GM04503 (cell line): Measurements from ENCODE around the gene NR6A1.
A peak's percentile ranks its signal among the peaks of the same experiment; 100 is the strongest.
"Not testable (repeated sequence)": the region's sequence is repeated elsewhere in the genome, so short reads cannot be mapped to it uniquely, and the experiment has no call there.

Source experiments
- DNase-seq: peaks from one replicate; pipeline ENCODE4 v3.0.0-alpha.2; 2012; ENCODE audit warnings: low read depth

The NR6A1 gene

DNA sequence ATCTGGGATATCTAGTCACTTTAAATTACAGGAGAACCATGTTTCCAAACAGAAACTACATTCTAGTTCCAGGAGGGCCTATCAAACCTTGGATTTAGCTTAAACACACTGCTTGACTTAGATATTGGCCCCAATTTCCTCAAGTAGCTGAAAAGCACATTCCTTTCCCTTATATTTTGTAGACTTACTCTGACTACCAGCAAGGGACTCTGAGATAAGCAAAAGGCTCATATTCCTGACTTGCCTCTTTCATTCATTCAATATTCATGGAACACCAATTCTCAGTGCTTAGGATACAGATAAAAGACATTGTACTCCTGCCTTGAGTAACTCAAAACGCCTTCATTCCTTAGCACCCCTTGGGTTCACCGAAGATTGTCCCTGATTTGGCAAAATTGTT is 11.8 kb downstream of the NR6A1 start:
- DNase-seq, result no peak

DNA sequence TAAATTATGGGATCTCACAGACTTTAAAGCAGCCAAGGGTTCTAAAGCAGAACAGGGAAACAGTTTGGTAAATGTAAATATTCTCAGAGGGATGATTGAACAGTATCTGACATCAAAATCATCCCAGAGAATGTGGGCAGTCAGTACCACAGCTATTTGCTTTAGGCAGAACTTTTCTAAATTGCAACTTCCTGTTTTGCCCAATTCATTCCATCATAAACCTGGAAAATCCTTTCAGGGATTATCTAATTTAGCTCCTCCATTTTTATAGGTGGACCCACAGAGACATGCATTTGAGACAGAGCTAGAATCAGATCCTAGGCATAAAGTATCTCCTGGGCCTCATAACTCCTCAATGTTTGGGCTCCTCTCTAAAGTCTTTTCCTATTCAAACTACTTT is 12.4 kb downstream of the NR6A1 start:
- no peak for DNase-seq

DNA sequence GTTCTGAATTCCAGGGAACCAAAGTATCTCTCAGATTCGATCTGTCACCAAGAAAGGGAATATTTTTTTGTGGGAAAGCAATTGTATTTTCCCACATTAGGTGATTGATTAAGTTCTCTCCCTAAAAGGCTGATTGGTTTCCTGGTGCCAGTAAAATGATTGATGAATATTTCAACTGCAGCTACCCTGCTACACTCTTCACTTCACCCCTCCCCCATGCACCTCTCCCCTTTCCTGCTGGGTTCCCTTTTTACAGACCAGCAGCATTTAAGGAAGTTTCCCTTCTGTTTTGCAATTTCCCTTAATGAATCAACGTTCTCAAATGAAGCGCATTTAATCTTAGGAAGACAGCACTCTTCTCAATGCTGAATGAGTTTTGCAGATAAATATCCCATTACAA is 13.1 kb downstream of the NR6A1 start:
- DNase-seq, result no peak

DNA sequence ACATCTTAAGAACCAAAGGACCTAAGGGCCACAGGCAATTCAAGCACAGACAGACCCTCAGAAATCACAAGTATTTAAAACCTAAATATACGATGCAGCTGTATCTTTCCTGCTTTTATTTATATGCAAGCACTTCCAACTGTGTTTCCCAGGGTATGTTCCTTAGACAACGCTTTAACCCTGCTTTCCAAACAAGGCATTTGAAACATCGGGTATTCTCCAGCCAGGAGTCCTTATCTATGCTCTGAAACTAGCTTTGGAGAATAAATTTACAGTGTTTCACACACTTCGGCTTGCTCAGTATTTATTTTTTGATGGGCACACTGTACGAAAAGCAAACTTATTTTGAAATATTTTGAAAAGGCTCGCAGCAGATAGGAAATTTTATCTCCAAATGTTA is 13.5 kb downstream of the NR6A1 start:
- no peak for DNase-seq

DNA sequence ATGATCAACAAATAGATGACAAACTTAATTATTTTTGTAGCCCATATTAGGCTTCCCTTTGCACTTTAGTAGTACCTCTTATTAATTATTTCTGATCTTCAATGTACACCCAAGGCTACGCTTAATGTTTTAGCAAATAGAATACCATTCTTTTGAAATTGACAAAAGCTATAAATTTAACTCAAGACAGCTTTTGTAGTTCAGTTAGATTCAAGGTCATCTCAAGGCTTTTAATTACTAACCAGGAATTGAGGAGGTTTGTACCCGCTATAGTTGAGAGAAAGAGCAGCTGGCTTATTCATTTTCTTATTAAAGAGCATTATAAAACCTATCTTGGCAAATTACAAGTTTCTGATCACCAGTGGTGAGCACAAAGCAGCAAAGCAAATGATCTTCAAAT is 15.1 kb downstream of the NR6A1 start:
- DNase-seq, result no peak

DNA sequence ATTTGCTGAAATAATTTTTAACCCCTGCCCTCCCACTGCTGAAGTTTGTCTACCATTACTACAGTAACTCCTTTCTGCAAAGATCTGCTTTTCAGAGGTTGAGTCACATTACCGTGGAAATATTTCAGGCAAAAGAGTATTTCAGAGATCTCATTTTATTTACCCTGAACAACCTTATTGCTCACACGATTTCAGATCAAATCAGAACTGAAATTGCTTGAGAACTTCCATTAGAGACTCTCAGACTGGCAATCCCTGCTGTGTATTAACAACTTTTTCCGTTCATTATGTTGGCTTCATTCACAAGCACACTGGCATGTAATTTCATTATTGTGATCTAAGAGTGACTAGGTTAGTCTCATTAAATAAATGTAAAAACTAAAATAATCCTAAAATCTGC is 16.1 kb downstream of the NR6A1 start:
- no peak for DNase-seq

DNA sequence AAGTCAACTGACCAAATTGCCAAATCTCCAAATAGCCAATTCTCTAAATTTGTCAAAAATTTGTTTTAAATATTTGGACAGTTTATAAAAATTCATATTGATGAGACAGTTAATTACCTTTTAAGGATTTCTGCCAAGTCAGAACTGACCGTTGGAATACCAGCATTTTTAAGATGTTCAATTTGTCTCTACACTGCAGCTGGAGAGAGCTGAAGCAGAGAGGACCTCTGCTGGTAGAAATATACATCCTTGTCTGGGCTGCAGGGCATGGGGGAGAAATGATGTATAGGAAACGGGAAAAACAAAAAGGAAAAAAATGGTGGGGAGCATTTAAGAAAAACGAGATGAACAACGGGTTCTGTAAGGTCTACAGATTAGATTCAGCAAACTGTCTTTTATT is 16.8 kb downstream of the NR6A1 start:
- no peak for DNase-seq

DNA sequence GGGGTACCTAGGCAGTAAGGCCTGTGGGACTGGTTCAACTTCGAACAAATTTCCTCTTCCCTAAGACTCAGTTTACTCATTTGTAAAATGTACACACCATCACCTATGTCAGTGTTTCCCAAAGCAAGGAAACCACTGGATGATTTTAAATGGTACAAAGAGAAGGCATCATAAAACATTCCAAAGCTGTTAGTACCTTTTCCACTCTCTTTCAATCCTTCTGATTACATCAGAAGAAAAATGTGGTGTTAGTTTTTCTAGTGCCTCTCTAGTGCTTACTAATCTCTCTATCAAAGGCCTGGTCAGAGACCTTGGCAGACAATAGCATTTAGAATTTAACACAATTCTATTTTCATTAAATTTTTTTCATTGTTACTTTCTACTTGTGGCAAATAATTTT is 18.1 kb downstream of the NR6A1 start:
- no peak for DNase-seq

DNA sequence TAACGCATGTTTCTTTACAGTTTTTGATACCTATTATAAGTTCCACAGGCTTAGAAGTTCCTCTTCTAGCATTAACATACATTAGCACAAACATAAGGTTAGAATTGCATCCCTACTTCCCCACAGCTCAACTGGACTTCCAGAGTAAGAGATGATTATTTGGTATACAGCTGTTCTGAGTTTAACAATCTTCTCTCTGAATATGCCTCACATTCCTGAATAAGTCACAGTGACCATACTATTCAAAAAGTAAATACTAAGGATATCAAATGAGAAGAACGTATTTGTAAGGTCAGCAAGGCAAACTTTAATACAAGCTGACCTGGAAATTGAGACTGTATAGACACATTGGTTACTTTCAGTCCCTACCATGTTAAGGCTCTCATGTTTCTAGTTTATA is 21.3 kb downstream of the NR6A1 start:
- DNase-seq, result no peak

DNA sequence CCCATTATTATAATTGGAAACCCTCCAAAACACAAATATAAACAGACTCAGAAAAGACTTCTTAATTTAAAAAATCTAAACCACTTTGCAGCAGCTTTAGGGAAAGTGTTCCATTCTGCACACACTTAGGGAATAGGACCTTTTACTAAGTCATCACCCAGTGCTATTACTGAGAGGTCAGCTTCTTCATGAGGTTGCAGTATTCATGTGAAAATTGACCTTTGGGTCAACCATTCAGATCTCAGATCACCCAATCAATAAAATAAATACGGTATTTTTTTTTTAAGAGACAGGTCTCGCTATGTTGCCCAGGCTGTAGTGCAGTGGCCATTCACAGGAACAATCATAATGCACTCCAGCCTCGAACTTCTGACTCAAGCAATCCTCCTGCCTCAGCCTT is 21.8 kb downstream of the NR6A1 start:
- no peak for DNase-seq

DNA sequence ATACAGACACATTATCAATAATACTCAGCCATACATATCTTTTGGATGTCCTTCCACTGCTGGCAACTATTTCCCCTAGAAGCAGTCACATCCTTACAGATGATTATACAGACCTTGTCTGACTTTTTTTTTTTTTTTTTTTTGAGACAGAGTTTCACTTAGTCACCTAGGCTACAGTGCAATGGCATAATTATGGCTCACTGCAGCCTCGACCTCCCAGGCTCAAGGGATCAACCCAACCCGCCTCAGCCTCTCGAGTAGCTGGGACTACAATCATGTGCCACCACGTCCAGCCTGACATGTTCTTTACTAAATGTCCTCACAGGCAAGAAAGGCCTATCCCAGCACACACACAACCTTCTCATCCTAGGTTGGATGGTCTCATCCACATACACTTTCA is 24.0 kb downstream of the NR6A1 start:
- DNase-seq, result no peak

DNA sequence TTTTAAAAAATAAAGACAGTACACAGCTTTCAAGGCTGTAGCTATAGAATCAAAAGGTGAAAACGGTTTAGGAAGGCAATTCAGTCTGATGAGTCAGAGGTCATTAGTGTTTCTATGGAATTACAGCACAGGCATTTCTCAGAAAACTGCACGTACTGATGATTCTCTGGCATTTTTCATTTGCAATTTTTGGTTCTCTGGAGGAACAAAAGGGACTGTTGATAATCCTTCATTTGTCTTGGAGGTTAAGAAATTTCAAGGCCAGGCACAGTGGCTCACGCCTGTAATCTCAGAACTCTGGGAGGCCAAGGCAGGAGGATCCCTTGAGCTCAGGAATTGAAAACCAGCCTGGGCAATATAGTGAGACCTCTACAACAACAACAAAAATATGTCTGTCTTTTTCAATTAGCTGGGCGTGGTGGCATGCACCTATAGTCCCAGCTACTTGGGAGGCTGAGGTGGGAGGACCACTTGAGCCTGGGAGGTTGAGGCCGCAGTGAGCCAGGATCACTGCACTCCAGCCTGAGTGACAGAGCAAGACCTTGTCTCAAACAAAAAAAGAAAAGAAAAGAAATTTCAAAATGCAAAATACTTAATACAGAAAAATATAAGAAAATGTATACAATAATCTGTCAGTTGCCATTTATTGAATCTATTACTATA is 27.3 kb downstream of the NR6A1 start:
- DNase-seq, result no peak

DNA sequence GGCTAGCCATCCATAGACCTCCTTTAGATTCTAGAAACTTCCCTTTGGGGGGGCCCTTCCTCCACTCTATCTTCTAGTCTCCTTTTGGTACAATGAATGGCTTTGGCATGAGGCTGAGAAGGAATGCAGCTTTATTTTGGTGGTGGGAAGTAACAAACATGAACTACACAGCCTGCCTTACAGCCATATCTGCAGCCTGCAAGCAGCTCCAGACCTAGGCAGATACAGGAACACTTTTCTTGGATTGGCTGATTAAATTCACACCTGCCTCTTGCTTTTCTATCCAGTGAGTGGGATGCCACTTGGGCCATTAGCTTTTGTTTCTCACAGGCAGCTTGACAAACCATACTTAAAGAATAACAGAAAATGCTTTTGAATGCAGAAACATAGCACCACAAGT is 28.2 kb downstream of the NR6A1 start:
- no peak for DNase-seq

DNA sequence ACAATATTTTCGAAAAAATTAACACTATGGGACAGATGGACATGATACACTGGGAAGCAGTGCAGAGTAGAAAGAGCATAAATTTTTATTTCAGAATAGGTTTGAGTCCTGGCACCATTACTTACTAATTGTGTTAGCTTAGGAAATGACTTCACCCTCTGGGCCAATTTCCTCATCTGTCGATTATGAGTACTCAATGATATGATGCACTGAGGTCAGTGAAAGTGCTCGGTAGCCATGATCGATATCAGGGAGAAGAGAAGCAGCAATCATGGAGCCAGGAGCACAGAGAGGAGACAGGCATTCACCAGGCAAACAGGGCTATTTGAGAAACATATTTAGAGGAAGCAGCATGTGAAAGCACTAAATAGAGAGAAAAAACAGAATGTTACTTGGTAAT is 29.4 kb downstream of the NR6A1 start:
- no peak for DNase-seq

DNA sequence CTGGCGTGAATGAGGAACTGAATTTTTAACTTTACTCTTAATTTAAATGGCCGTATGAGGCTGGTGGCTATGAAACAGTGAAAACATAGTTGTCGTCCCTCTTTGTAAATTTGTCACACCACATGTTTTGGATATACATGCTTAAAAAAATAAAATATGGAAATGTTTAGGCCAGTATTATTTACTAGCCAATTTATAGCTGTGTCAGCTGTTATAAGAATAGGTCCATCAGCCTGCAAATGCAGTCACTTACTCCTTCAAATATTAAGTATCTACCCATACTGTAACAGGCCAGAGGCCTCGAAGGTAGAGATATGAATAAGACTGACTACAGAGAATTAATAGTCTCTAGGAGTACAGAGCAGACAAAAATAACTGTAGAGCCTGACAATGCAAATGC is 30.0 kb downstream of the NR6A1 start:
- no peak for DNase-seq

DNA sequence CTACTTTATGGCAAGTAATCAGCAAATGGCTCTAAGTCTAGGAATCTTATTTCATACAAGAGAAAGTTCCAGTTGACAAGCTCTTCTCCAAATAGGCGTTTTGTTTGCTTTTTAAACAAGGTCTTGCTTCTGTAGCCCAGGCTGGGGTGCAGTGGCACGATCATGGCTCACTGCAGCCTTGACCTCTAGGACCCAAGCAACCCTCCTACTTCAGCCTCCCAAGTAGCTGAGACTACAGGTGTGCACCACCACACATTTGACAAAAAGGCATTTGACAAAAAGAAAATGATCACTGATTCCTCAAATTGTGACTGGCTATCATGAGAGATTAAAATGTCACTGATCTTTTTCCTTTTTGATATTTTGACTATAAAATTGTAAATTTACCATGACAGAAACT is 31.8 kb downstream of the NR6A1 start:
- no peak for DNase-seq

DNA sequence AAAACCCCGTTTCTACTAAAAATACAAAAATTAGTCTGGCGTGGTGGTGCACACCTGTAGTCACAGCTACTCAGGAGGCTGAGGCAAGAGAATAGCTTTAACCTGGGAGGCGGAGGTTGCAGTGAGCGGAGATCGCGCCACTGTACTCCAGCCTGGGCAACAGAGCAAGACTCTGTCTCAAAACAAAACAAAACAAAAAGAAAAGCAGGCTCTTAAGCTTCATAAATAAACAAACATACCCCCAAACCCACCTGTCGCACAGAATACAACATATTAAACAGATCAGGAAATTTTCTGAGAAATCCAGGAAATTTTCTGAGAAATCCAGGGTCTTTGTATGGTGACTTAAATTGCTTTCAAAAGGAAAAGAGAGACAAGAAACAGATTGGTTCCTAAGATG is 33.0 kb downstream of the NR6A1 start:
- not testable (repeated sequence) for DNase-seq

DNA sequence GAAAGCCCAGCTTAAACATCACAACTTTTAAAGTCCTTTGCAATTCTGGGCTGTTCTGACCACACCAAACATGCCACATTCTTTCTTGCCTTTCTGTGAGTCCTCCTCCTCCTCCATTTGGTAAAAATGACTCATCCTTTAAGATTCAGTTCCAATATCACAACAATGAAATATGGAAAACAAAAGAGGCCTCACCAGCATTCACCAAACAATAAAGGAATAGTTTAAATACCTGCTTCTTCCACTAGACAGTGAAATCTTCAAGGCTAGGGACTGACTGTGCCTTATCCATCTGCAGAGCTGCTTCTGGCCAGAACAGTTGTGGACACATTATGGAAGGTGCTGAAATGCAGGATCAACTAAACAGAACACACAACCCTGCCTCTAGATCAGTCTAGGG is 36.0 kb downstream of the NR6A1 start:
- DNase-seq, result peak; percentile 62

DNA sequence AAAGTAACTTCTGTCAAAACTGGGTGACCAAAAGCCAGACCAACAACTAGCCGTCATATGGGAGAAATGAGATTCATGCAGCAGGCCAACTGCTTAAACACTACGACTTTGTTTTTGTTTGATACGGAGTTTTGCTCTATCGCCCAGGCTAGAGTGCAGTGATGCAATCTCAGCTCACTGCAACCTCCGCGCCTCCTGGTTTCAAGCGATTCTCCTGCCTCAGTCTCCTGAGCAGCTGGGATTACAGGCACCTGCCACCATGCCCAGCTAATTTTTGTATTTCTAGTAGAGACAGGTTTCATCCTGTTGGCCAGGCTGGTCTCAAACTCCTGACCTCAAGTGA is 36.4 kb downstream of the NR6A1 start:
- not testable (repeated sequence) for DNase-seq

DNA sequence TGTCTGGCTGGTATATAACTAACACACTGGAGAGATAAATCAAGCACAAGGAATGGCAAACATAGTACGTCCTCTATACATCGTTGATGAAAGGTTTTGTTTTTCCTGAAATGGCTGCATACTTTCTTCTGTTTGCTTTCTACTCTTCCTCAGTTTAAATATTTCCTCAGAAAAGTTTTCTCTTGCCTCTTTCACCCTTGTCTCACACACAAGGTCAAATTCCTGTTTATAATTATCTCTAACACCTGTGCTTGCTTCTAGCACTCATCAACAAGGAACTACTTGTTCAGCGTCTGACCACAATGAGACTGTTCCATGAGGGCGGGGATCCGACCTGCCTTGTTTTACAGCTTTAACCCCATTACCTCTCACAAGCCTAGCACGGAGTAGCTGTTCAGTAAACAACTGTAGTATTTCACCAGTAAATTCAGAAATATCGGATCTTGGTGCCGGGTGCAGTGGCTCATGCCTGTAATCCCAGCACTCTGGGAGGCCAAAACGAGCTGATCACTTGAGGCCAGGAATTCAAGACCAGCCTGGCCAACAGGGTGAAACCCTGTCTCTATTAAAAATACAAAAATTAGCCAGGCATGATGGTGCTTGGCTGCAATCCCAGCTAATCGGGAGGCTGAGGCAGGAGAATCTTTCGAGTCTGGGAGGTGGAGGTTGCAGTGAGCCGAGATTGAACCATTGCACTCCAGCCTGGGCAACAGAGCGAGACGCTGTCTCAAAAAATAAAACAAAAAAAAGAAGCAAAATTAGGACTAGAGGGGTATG is 37.0 kb downstream of the NR6A1 start:
- no peak for DNase-seq

DNA sequence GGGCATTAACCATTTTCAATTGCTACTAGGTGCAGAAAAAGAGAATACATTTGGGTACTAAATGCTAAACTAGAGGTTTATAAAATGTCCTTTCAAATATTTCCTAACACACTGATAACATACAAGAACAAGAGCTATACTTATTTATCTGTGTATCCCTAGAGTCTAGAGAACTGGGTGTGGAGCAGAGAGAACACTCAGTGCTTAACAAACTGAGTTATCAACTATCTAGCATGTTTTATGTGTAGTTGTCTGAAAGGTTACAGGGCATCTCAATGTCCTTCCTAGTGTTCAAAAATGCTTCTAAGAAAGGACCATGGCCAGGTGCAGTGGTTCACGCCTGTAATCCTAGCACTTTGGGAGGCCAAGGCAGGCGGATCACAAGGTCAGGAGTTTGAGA is 40.3 kb downstream of the NR6A1 start:
- DNase-seq, result no peak

DNA sequence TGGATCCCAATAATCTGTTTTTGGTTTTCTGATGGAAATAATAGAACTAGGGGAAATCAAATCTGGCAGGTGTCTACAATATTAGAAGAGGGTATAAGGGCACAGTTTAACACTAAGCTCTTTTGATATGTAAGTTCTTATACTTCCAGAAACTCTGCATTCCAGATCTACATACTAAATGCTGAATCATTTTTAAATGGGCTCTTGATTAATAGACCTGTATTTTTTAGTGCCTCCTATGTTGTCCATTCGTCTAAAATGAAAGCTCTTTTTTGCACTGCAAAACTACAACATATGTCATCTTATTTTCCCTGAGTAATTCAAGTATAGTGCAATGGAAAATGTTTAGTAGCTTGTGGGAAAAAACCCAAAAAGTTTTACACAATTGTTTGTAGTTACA is 44.2 kb downstream of the NR6A1 start:
- DNase-seq, result no peak

DNA sequence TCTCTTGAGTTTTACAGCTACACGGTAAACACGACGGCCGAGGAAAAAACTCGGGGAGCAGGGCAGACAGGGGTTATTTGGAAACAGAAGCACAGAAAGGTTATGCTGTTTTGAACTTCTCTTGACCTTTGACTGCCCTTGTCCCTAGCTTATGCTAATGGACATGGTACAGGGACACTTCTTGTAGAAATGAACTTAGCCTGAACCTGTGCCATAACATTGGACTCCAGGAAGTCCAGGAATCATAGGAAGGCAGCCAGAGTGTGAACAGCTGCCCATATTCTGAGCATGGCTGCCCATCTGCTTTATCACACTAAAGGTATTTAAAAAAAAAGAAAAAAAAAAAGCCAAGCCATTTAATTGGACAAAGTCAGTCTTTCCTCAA is 46.1 kb downstream of the NR6A1 start:
- no peak for DNase-seq

DNA sequence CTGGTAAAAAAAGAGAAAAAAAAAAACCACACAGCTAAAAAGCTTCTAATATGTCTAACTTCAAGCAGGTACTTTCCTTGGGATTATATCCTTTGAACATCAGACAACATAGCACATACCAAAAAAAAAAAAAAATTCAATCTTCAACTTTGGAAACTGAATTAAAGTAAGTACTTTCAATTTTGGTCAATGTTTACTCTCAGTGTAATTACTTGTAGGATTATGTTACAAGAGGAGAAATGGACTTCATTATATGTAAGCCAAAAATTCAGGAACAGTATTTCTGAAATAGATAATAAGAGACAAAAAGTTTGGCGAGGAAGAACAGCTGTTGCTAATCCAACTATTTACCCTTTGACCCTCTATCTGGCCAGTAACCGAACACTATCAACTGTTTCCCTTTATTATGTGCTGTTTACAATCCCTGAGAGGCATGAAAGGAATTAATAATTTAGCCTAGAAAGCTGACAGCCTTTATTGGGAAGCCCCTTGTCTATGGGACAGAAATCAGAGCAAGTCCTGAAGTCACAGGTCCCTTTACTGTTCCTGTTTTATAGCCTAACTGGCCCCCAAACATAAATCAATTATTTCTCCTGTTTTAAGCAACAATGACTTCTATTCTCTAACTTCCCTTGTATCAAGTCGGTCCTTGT is 46.6 kb downstream of the NR6A1 start:
- DNase-seq, result no peak
